GM18511 (cell line): Measurements from ENCODE around the gene GSK3A.
"Not testable (repeated sequence)": the region's sequence is repeated elsewhere in the genome, so short reads cannot be mapped to it uniquely, and the experiment has no call there.

Source experiments
- ATAC-seq: cut with Tn5 transposase; IDR thresholded peaks from one replicate; pipeline ENCODE4 v1.9.1; 2021; ENCODE audit warnings: mild to moderate bottlenecking, moderate library complexity; ENCODE audit not compliant: unreplicated experiment

Gene GSK3A

DNA sequence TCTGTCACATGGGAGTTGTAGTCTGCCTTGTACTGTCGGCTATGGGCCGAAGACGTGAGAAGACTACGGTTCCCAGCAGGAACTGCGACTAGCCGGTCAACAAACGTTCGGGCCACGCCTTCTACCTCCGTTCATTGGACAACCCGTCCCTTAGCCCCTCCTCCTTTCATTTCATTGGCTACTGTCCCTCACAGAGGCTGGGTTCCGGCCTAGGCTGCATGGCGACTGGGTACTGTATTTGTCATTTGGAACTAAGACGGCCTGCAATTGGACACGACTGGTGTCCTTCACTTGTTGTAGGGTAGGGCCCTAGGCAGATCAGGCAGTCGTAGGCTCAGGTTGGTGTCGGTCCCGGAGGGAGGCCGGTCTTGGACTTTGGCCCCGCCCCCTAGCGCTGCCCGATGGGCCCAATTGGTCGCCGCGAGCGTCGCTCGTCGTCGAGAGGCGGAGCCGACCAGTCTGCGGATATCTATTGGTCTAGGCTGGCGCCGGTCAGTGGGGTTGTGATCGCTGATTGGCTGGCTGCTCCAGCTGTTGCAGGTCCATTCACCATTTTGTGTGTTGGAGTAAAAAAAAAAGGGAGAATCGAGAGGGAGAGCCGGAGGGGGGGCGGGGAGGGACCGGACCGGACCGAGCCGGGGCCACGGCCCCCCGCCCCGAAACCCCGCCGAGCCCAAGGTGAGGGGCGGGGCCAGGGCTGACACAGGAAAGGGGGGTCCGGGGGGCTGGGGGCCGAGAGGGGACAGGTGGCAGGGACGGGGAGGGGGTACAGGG is 26.5 kb upstream of the GSK3A start, which contains the start of gene CIC:
TSS of gene CIC (plus strand) at position 549 of the 774 bp plus-strand sequence. CDS start 2,532 bp downstream, outside the sequence.
- ATAC-seq, result peak; percentile 85

DNA sequence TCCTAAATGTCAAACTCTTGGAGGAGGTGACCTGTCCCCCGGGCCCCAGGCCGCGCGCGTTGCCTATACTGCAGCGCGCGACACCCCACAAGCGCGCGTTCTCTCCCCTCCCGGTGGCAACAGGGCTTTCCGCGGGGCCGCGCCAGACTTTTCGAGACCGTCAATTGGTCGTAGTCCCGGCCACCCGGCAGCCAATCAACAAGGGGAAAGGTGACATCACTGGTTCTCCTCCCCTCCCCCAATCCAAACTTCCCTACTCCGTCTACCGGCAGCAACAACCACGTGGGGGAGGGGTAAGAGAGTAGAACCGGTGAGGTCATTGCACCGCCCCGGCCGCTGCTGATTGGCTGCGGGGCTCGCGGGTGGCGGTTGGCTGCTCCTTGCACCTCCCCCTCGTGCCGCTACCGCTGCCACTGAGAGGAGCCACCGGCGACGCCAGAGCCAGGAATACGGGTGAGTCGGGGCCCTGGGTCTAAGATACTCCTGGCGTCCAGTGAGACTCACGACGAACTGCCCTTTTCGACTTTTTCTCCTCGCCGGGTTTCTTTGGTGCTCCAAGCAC is 25.8 kb upstream of the GSK3A start:
- ATAC-seq, result peak; percentile 63

DNA sequence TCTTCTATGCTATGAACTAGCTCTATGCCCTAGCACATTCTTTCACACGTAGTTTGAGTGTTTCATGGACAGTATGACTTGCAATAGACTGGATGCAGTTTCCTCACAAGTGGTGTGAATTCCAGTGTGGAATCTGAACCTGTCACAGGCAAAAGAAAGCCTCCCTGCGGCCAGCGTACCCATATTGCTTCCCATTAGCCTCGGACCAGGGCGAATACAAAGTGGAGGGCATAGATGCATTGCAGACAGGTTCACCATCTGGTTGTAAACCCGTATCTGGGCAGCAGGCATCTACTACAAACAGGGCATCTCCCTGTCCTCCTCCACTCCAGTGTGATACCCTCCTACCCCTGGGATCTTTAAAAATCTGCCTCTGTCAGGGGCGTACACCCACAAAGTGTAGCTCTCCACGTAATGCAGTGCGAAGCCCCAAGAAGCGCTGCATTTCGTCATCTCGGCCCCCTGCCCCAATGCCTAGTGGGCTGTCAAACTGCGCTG is 25.3 kb upstream of the GSK3A start:
- ATAC-seq, result no peak

- ATAC-seq, result not testable (repeated sequence)
Observed at GRCh38 chr19:42266928-42267603, 24.7 kb upstream of the GSK3A start.

- ATAC-seq, result not testable (repeated sequence)
Observed at GRCh38 chr19:42266105-42266504, 23.7 kb upstream of the GSK3A start.

GRCh38 chr19:42261763-42262162 is 19.4 kb upstream of the GSK3A start:
- ATAC-seq, result no peak

DNA sequence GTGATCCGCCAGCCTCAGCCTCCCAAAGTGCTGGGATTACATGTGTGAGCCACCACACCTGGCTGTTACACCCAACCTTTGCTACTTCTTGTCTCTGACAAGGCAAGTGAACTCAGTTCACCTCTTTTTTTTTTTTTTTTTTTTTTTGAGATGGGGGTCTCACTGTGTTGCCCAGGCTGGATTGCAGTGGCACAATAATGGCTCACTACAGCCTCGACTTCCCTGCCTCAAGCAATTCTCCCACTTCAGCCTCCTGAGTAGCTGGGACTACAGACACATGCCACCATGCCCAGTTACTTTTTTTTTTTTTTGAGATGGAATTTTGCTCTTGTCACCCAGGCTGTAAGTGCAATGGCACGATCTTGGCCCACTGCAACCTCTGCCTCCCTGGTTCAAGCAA is 15.4 kb upstream of the GSK3A start:
- ATAC-seq, result not testable (repeated sequence)

DNA sequence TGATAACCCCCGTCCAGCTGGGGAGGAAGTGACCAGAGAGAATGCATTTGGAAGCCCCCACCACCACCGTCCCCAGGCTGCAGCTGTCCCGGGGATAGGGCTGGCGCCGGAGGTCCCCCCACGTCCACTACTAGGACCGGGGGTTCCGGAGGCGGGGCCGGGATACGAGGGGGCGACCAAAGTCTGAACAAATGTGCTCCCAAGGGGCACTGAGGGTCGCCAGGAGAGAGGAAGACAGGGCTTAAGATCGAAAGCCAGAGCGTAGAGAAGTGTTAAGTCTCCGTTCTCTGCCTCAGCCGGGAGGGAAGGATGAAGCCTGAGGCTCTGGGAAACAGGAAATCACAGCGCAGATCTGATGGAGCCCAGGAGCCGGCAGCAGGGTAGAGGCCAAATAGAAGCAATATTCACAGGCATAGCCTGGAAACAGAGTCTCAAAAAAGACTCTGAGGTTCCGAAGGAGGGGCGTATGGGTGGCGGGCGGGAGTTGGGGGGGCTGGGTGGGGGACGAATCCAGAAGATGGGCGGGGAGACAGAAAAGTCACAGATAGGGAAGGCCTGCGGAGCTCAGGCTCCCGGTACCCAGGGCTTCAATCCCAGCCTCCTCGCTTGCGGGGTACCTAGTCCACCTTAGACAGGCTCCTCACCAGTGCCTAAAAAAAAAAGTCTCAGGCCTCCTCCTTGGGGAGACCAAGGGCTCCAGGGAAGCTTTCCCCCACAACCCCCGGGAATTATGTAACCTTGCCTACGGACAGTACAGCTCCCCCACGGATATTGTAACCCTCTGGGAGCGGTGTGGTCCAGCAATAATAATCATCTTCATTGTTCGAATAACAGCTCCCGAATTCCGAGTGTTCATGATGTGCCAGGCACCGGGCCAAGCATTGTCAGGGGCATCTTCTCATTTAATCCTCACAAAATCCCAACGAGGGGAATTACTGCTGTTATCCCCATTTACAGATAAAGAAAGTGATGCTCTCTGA is 13.7 kb upstream of the GSK3A start:
- ATAC-seq, result no peak

DNA sequence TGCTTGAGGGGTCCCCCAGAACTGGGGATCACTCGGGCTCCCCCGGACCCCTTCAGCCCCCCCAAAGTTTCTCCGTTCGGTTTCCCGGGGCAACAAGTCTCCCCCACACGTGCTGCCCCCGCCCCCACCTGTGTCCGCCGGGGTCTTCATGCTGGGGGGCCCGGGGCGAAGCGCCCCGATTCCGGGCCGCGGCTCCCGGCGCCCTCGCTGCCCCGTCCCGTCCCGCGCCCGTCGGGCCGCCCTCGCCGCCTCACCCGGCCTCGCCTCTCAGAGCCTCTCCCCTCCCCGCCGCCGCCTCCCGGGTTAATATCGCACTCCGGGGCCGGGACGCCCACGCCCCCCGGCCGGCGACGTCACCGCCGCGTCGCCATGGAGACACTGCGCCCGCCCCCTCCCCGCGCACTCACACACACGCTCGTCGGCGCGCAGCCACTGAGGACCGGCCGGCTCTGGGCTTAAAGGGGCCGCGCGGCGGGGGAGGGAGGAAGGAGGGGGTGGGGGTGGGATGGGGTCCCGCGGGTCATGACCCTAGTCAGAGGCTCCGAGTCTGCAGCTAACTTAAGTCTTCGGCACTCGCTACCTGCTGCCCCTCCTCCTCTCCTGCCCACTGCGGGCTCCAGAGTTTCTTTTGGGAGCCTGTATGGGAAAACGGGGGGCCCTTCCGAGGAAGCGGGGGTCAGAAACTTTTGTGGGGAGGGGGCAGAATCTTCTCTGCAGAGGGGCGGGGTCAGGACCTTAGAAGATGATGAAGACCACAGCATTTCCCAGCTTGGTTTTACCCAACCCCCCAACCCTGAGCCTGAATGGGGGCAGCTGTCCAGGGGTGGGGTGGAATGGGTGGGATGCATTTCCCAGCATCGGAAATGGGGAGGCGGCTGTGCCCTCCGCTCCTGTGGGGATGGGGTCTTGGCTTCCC is 12.7 kb upstream of the GSK3A start, which contains the start of gene ERF:
TSS of gene ERF (minus strand) at position 279 of the 916 bp plus-strand sequence. CDS start at position 150, 129 bp downstream.
- ATAC-seq, result peak; percentile 62

GRCh38 chr19:42254089-42254849 is 11.9 kb upstream of the GSK3A start:
- peak; percentile 33 for ATAC-seq

DNA sequence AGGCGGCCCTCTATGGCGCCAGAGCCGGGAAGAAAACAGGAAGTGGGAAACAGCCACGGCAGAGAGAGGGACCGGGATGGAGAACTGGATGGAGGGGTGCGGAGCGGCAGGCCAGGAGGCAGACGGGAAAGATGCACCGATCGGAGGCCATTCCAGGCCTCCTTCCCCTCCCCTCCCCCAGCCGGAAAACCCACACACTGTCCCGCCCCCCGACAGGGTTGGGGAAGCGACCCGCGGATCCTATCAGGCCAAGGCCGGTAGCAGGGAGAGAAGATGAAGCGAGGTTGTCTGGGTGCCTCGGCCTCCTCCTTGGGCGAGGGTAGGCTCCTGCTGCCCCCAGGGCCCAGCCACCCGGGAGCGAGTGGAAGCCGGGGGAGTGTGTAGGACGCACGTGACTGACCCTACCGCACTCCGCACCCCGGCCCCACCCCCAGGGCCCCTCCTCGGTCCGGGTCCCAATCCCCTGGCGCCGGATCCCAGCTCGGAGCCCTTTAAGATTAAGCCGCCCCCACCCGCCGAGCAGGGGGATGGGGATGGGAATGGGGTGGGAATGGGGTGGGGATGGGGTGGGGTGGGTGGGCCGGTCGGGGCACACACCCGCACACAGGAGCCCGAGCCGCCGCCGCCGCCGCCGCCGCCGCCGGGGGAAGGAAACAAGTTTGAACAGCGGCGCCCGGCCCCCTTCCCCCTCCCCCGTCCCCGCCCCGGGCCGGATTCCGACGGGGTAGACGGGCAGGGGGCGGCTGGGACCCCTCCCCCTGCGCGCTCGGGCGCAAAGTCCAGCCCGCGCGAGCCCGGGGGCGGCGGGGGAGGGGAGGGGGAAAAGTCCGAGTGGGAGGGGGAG is 11.1 kb upstream of the GSK3A start:
- peak; percentile 27 for ATAC-seq

DNA sequence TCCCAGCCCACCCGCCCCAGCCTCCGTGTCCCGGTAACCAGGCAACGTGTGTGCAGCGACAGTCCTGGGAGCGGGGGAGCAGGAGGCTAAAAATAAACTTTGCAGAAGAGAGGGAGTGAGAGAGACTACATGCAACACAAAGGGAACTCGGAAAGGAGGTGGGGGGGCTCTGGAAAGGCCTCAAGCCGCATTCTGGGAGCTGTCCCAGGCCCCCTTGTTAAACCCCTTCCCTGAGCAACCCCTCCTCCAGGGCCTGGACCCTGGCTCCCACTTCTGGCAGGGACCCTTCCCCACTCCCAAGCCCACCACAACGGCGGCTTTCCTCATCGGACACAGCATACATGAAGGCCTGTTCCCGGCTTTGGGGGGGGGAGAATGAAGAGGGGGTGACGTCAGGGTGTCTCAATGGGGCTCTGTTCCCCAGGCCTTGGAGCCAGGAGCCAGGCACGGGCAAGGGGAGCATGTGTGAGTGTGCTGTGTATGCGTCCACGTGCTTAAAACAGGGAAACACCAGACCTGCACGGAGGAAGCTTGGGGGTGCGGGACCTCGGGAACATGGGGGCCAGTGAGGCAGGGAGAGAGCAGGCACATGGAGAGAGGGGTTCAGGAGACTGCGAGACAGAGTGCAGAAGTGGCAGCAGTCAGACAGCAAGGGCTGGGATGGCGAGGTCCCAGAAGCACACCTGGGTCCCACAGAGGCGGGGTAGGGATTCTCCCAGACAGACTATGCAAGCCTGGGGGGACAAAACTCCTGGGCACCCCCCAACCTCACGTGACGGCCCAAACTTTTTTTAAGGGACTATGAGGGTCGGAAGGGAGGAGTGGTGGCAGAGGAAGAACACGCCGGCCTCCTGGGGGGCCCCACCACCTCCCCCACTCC is 10.2 kb upstream of the GSK3A start:
- no peak for ATAC-seq

DNA sequence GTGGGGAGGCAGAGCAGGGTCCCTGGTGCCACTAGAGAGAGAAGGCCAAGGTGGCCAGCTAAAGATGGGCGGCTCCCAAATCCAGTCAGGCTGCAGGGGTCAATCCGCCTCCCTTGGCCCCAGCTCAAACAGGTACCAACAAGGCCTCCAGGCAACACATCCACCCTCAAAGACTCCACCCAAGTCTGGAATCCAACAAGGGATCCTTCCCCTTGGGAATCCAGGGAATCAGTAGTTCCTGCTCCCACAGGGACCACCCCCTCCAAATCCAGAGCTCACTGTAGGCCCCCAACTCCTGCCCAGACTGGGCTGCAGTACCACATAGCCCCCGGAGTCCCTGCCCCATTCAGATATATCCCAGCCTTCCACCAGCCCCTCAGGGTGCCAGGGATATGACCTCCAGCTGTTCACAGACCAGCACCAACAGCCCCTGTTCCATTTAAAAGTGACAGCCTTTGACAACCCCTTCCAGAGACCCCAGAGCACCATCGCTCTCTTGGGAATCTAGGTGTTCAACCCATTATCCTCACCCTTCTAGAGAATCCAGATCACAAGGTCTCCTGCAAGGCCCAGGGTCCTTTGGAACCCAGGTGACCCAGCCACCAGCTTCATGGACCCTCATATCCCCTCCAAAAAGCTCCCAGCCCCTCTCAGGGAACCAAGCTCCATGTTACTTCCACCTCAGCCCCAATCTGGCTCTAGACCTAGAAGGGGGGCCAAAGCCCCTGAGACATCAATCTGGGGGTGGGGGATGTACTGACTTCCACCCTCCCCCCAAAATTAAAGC is 9.4 kb upstream of the GSK3A start:
- no peak for ATAC-seq

- ATAC-seq, result no peak
Observed at GRCh38 chr19:42250666-42251531, 8.5 kb upstream of the GSK3A start.

DNA sequence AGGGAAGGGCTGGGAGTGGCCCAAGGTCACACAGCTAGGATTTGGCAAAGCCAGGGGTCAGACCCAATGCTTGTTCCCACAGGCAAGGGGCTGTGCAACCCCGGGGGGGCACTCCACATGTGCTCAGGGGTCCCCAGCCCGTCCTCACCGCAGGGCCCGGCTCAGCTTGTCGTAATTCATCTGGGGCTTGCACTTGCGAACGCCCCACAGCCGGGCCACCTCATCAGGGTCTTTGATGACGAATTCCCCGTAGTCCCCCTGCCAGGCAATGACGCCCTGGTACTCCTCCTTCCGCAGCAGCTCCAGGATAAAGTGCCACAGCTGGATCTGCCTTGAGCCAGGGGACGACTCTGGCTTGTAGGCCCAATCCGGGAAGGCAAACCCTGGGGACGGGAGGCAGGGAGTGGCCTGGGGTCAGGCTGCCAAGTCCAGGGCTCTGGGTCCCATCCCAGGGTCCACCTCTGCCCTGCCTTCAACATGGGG is 7.8 kb upstream of the GSK3A start:
- ATAC-seq, result no peak
